Hindlimb muscle (tissue), 1 donor: ENCODE measurements around the gene SELENOS. TPM values are rescaled to one million over a fixed set of nuclear protein-coding genes. Genes with fewer than 3 reads are reported as not detected.

Source experiments
- DNase-seq: peaks from one replicate; pipeline ENCODE4 v3.0.0-alpha.2; 2013
- polyA plus RNA-seq: library from polyadenylated mRNA; unstranded; fragments of 120-200 nt; gene quantifications from one replicate; pipeline ENCODE4 v1.2.1, GENCODE V29; 2013; ENCODE audit not compliant: insufficient read length

Gene SELENOS, protein sequence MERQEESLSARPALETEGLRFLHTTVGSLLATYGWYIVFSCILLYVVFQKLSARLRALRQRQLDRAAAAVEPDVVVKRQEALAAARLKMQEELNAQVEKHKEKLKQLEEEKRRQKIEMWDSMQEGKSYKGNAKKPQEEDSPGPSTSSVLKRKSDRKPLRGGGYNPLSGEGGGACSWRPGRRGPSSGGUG
- 36.5 TPM for polyA plus RNA-seq

DNA sequence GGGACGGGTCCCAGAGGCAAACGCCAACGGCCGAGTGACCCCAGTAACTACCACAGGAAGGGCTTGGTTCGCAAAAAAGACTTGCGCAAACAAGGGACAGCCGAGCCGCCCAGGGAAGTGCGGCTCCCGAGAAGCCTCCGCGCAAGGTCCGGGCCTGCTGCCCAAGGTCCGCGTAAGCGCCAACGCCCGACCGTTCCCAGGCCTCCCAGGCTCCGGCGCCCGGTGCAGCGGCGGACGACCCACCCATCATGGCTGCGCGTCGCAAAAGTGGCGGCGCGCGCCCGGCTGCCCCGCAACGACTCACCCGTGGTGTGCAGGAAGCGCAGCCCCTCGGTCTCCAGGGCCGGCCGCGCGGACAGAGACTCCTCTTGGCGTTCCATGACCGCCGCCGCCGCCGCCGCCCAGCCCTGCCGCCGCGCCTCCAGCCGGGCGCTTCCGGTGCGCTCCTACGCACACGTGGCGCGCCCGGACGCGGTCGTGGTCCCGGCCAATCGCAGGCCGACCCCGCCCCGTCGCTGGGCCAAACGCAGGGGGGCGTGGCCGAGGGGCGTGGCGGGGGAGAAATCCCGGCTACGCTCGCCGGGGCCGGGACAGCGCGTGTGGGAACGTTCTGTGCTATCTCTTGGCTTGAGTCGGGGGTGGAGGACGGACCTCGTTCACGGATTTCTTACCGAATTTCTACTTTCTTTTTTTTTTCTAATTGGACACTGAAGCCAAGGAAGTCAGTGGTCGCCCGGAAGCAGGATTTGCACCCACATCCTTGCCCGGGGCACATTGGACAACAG lies at the start of gene SELENOS:
TSS of gene SELENOS (minus strand) at position 448 of the 785 bp plus-strand sequence. CDS start at position 380, 68 bp downstream.
- peak; percentile 95 for DNase-seq

GRCh38 chr15:101326462-101327146 lies 49.3 kb upstream of the SELENOS start:
- DNase-seq: no peak

GRCh38 chr15:101326026-101326315 lies 48.7 kb upstream of the SELENOS start:
- no peak for DNase-seq

DNA sequence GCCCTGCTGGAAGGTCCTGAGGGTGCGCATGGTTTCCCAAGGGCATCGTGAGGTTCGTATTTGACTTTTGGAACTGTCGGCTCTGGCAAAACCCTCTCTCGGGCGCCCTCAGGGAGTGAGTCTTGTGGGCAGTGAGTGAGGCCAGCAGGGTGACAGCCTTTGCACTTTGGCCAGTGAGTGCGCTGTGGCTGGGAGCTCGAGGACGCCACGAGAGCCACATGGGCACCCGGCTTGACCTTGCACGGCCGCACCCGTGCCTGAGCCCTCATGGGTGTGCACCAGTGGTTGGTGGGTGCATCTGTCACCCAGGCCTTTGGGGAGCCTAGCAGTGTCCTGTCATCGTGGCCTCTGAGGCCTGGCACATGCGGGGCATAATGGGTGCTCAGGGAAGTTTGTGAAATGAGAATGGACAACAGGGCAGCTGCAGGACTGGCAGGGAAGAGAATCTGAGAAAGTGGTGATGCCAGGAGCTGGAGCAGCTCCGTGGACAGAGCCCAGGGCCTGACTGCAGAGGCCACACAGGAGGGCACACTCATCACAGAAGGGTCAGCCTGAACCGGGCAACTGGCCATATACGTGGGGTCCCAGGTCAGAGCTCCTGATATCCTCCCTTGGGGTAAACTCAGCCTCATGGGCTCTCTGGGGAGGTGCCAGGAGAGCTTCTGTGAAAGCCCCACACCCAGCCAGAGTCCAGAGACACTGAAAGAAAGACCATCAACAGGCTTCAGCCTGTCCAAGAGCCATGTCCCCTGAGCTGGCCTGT lies 48.2 kb upstream of the SELENOS start:
- no peak for DNase-seq

- DNase-seq: no peak
Observed at GRCh38 chr15:101324524-101325177, 47.4 kb upstream of the SELENOS start.

DNA sequence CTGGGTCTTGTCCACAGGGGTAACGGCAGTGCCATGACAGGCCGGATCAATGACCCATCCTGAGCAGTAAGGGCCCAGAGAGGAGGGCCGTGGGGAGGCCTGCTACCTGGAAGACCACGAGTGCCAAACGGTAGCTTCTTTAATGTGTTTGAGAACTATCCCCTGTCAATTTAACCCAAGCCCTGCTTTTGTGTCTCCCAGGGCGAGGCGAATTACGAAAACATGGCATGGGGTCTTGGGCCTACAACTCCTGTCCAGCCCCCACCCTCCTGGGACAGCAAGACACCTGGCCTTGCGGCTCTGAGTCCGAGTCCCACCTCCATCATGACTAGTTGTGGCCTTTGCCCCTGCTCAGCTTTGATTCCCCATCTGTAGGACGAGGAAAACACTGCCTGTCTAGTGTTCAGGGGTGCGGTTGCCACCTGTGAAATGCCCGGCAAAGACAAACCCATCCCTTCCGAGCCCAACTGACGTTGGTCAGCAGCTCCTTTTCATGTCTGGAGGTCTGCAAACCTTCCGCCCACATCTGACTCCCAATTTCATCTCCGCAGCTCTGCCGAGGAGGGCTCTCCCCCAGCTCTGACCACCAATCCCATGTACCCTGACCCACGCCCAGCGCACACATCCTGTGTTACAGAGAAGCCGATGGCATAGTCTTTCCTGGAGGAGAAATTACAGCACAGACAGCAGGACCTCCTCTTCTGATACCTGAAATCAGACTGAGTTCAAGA lies 46.7 kb upstream of the SELENOS start:
- DNase-seq: no peak

DNA sequence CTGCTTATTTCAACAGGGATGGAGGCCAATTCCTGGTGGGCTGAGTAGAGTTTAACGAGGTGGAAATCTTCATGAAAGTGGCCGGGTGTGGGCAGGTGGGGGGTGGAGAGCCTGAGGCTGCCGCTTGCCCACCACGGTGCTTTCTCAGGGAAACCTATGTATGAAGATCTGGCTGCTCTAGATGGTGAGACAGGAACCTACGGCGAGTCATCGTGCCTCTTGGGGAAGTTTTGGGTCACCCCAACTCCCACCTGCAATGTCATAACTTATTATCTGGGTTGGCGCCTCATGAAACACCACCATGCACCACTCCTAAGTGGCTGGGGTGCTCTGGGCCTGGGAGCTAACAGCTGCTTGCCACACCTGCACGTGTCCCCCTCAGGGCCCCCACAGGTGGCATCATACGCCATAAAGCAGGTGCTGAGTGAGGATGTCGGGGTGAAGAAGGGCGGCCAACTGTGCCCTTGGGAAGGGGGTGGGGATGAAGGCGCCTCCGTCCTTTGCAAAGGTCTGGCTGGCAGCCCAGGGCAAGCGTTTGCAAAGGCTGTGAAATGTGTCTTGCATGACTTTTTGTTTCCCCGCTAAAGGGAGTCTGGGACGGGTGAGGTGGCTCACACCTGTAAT lies 45.7 kb upstream of the SELENOS start:
- DNase-seq: no peak

DNA sequence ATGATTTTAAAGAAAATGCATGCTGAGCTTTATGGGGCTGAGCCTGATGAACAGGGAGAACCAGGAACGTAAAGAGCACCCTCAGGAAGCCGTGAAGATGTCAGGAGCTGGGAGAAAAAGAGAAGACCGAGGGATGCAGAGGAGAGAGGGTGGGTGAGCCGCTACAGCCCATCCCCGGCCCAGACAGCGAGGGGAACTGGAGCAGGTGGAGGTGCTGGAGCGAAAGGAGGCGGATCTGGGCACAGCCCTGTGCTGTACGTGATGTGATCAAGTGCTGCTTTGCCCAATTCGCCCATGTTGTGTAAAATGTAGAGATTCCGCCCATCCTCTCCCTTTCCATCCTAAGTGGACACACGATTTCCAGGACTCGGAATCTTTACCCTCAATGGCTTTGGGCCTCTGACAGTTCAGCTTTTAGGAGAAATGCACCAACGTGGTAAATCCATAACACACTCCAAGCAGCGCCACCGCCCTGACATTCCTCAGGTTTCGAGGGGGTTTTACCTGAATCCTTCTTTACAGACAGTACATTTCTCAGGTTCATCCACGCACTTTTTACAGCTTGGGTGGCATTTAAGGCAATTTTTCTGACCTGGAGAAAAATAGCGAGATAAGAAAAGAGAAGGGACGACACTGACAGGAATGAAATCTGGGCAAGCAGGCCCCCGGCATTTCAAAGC lies 44.9 kb upstream of the SELENOS start:
- no peak for DNase-seq

GRCh38 chr15:101320501-101321052 lies 43.3 kb upstream of the SELENOS start:
- no peak for DNase-seq

GRCh38 chr15:101318839-101319238 lies 41.6 kb upstream of the SELENOS start:
- DNase-seq: no peak

- DNase-seq: no peak
Observed at GRCh38 chr15:101318147-101318819, 41.0 kb upstream of the SELENOS start.

- DNase-seq: no peak
Observed at GRCh38 chr15:101317336-101317872, 40.1 kb upstream of the SELENOS start.

DNA sequence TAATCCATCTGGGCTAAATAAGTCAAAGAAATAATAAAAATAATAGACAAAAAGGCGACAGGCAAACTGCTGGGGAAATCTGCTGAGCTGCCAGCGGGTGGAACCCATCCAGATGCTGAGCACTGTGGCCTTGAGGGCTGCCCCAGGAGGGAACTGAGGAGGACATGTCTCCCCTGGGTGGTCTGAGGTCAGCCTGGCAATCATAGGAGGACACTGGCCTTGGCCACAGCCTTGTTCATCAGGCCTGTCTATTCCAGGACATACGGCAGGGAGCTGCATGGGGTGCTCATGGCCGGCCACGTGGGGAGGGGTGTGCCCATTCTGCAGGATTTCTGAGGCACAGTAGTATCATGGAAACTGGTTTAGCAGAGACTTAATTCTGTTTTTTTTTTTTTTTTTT lies 39.2 kb upstream of the SELENOS start:
- no peak for DNase-seq

DNA sequence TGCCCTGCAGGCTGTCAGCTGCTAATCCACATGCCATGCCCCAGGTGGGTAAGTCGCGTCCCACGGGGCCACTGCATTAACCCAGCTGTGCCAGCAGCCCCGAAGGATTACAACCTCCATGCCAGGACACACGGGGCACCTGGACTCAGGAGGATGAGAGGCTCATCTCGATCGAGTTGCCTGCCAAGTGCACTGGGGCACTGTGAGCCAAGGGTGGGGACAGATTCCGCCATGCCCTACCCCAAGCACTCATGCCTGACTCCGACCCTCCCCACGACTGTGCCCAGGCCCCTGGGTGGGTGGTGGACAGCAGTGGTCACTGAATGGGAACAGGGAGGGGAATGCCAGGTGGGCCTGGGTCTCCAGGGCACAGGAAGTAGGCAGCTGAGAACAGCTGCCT lies 38.5 kb upstream of the SELENOS start:
- no peak for DNase-seq

DNA sequence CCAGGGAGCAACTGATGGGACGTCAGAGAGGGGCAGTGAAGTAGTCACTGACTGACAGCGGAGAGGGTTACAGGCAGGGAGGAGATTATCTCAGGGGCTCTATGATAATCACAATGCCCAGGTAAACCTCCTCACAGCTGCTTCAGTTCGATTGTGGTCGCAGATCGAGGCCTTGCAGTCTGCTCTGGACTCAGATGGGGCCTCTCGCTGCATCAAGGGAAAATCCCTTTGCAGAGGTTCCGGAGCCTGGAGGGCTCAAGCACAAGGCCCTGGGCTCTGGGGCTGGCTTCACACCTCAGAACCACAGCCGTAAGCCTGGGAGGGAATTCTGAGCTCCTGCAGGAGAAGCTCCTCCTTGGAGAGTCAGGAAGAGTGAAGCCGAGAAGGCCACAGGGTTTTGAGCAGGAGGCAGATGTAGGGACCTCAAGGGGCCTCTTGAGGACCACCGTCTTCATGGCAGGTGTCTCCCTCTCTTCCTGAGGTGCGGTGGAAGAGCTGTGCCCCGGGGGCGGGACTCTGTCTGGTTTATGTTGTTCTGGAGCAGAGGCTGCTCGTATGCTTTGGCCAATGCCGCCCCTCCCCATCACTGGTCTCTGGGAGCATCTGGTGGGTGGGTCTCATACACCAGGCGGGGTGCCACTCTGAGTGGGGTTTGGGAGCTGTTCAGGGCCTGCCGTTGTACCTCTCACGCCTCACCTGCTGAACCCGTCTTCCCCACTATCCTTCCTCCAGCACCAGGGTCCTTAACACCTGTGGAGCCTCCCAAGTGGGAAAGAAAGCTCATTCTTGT lies 37.2 kb upstream of the SELENOS start:
- DNase-seq: no peak

DNA sequence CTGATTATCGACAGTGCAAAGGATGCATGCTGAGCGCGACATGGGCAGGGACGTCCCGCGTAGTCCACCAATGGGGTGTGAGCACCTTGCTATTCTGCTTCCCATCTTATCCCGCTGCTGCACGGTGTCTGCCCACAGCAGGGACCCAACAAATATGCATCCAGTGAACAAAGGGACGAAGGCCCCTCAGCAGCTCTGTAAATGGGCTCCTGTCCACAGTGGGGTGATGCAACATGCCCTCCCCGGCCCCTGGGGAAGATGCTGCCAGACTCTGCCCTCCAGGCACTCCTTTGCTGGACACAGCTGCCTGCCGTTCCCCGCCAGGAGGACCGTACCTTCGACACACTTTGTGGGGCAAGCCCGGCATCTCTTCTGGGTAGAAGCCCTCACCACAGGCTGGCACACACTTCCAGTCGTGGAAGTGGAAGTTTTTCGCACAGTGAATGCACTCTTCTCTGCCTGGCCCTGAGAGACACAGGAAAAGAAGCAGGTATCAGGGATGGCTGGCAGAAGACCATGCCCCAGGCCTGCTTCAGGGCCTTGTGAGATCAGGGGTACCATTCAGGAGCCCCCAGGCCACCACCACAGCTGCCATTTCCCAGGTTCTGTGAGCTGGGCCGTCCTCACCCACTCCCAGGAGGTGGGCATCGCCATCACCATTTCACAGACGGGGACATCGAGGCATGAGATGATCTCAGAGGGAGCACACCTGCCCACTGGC lies 35.9 kb upstream of the SELENOS start:
- no peak for DNase-seq

- DNase-seq: no peak
Observed at GRCh38 chr15:101310508-101310907, 33.2 kb upstream of the SELENOS start.

DNA sequence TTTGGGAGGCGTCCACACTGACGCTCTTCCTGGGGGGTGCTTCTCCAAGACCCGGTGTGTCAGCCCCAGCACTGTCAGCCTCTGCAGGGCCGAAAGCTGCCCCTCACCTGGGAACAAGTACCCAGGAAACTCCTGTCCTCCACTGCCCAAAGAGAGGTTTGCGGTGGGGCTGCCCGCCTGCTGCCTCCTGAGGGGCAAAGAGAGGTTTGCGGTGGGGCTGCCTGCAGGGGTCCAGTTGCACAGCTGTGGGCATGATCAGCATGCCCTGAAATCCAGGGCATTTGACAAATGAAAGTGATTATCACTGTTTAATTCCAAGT lies 32.8 kb upstream of the SELENOS start:
- DNase-seq: no peak
